ENCODE results near the gene RBM28. TPM values are rescaled to one million over a fixed set of nuclear protein-coding genes. Genes with fewer than 3 reads are reported as not detected.

Gene RBM28
- total and polyA plus RNA-seq, 10 of the 15 experiments (the other 5 are each of a cell fraction or from before 2014, with no cell fraction given), result 14.3 to 50.4 (median 32.8) TPM

GRCh38 chr7:128318691-128319090 is 25.0 kb downstream of the RBM28 start:
- H2AFZ ChIP-seq (ENCODE audit: control insufficient read depth, low read depth, low read length), result no peak overlapping the region
- H4K20me1 ChIP-seq (ENCODE audit: control insufficient read depth, insufficient read depth), result no peaks in the 10 kb centered on the region
- intact Hi-C loops (cut with micrococcal nuclease; ENCODE audit: unreplicated experiment), result no loop called here
- no peak overlapping the region for H3K27ac ChIP-seq (ENCODE audit: control insufficient read depth, insufficient read depth)
- DNase-seq (ENCODE audit: low read depth, low spot score), result no peak
- 85% methylated on average over 5 of the region's 5 CpGs for WGBS (ENCODE audit: insufficient coverage, insufficient replicate concordance, low lambda C conversion rate, missing lambda C conversion rate)
- ChIA-PET SMC1A (ENCODE audit: uncharacterized antibody, unreplicated experiment) (no interaction called here), POLR2A (no interaction called here), CTCF (interaction anchor here (0.9 kb wide), 1 partner anchor 106 kb away, joined by 3 read pairs; no protein-coding TSS in a partner anchor), RAD21 (ENCODE audit: unreplicated experiment) (no interaction called here)
- peaks cover 17 to 18% of the 10 kb centered on the region in 2 experiments for H3K36me3 ChIP-seq (ENCODE audit: control insufficient read depth in 2 of 2, insufficient read depth in 2 of 2, low read length in 1 of 2)
- no peak for FAIRE-seq
- no peak overlapping the region for H3K9ac ChIP-seq (ENCODE audit: control insufficient read depth, insufficient read depth, low read length)
- no peaks in the 10 kb centered on the region for H3K79me2 ChIP-seq (ENCODE audit: control insufficient read depth, insufficient read depth, low read length)
- no peaks in the 10 kb centered on the region for H3K4me1 ChIP-seq (ENCODE audit: control insufficient read depth, insufficient read depth, low read length)
- no peaks in the 10 kb centered on the region for H3K9me3 ChIP-seq (replicated peaks; ENCODE audit: control insufficient read depth, insufficient read depth, low read length)
- in situ Hi-C loops (cut with MboI), result no loop called here
- no peaks in the 10 kb centered on the region for H3K27me3 ChIP-seq (replicated peaks in 1 of 2; ENCODE audit: control insufficient read depth in 2 of 2, insufficient read depth in 2 of 2, low read length in 1 of 2)
- no peak for ATAC-seq
- BruUV-seq (replicated peaks), result no TSS peak
- no peak overlapping the region for H3K4me2 ChIP-seq (ENCODE audit: control insufficient read depth, insufficient read depth)
- H3K4me3 ChIP-seq, result no peak overlapping the region
- TF ChIP-seq E2F4 (IDR thresholded peaks at IDR 0.05; ENCODE audit: low read depth, low read length), result no peak
- no peak for TF ChIP-seq SUPT20H (IDR thresholded peaks at IDR 0.05; ENCODE audit: borderline replicate concordance, control insufficient read depth, low read depth, low read length)
- no peak for TF ChIP-seq IRF5 (IDR thresholded peaks at IDR 0.05; ENCODE audit: borderline replicate concordance)
- no peak for TF ChIP-seq PKNOX1 (IDR thresholded peaks at IDR 0.05)
- no peak for TF ChIP-seq ZNF217 (IDR thresholded peaks at IDR 0.05)
- no peak for TF ChIP-seq SMC3 (IDR thresholded peaks at IDR 0.05; ENCODE audit: borderline replicate concordance, low read length)
- TF ChIP-seq E2F8 (IDR thresholded peaks at IDR 0.05; ENCODE audit: low read depth, partially characterized antibody), result no peak
- TF ChIP-seq CBFB (IDR thresholded peaks at IDR 0.05; ENCODE audit: low read depth), result no peak
- TF ChIP-seq GATAD2B (conservative IDR thresholded peaks at IDR 0.05; ENCODE audit: low read depth), result no peak
- TF ChIP-seq ZBTB33 (IDR thresholded peaks at IDR 0.05), result no peak
- TF ChIP-seq PAX8 (IDR thresholded peaks at IDR 0.05), result no peak
- TF ChIP-seq TCF12 (IDR thresholded peaks at IDR 0.05; ENCODE audit: low read depth, low read length), result no peak
- no peak for TF ChIP-seq BHLHE40 (IDR thresholded peaks at IDR 0.05; ENCODE audit: borderline replicate concordance in 1 of 2, low read depth in 2 of 2, low read length in 1 of 2)
- no peak for TF ChIP-seq SMARCA5 (IDR thresholded peaks at IDR 0.05)
- no peak for TF ChIP-seq RAD21 (IDR thresholded peaks at IDR 0.05; ENCODE audit: insufficient read depth, low read depth, low read length)
- TF ChIP-seq BMI1 (IDR thresholded peaks at IDR 0.05; ENCODE audit: borderline replicate concordance), result no peak
- no peak for TF ChIP-seq ZNF384 (IDR thresholded peaks at IDR 0.05; ENCODE audit: borderline replicate concordance, low read depth, low read length)
- TF ChIP-seq ZNF622 (IDR thresholded peaks at IDR 0.05), result no peak
